Endothelial cell of umbilical vein (primary cell): ENCODE data around the gene ZBTB32. TPM values are rescaled to one million over a fixed set of nuclear protein-coding genes. Genes with fewer than 3 reads are reported as not detected.

ENCODE experiments used
- BruUV-seq: library from RNA; stranded (reverse); fragments of 400-500 nt; replicated peaks from 2 replicates; lab custom pipeline; 2021; lab: Mats Ljungman, UMichigan
- CTCF ChIA-PET: fragments of 300-600, 350-600 bp; sonication (Branson Sonifier 250); formaldehyde crosslinking; loops from one replicate; lab custom pipeline; 2021; ENCODE audit warnings: antibody characterized with exemption, inconsistent platforms; lab: Charles Lee
- POLR2A ChIA-PET: fragments of 300-600, 350-600 bp; sonication (Branson Sonifier 250); formaldehyde crosslinking; loops from one replicate; lab custom pipeline; 2021; ENCODE audit warnings: antibody characterized with exemption, inconsistent platforms; lab: Charles Lee
- DNase-seq: peaks from one replicate; pipeline ENCODE4 v3.0.0-alpha.2; 2011; ENCODE audit warnings: low read depth, low spot score
- FAIRE-seq: peaks from 2 replicates; lab custom pipeline; 2011; peaks lifted over from hg19 to GRCh38; lab: Jason Lieb, UNC
- H2AFZ ChIP-seq: 2 replicates; pipeline ENCODE4 v1.6.0; 2012; ENCODE audit warnings: low read depth, low read length, control low read depth, inconsistent platforms
- H3K27ac ChIP-seq: 2 replicates; pipeline ENCODE4 v1.5.1; 2011; ENCODE audit warnings: low read depth, mild to moderate bottlenecking, control low read depth, low read length, moderate library complexity; ENCODE audit not compliant: insufficient read depth
- H3K27me3 ChIP-seq, 2 experiments: 2 replicates each; pipeline versions ENCODE4 v1.6.0 to v1.6.1; 2011; ENCODE audit warnings: low read length in 2 of 2, mixed read lengths in 1 of 2; ENCODE audit not compliant: control insufficient read depth in 2 of 2, insufficient read depth in 2 of 2
- H3K36me3 ChIP-seq, 2 experiments: 2 replicates in 1 of 2; 3 replicates in 1 of 2; pipeline ENCODE4 v1.5.1; 2011; ENCODE audit warnings: low read length in 2 of 2, mild to moderate bottlenecking in 1 of 2, moderate library complexity in 1 of 2; ENCODE audit not compliant: control insufficient read depth in 2 of 2, insufficient read depth in 2 of 2; ENCODE audit errors: extremely low read depth in 1 of 2
- H3K4me1 ChIP-seq: 3 replicates; pipeline ENCODE4 v1.5.1; 2011; ENCODE audit warnings: mild to moderate bottlenecking, low read length; ENCODE audit not compliant: control insufficient read depth, insufficient read depth; ENCODE audit errors: extremely low read depth
- H3K4me2 ChIP-seq: 2 replicates; pipeline ENCODE4 v1.6.1; 2011; ENCODE audit warnings: low read length, control low read depth, mixed read lengths; ENCODE audit not compliant: insufficient read depth
- H3K4me3 ChIP-seq, 3 experiments: fragments of 200-600 bp in 1 of 3; sonication (generic), shearing (Covaris generic) in 1 of 3; replicated peaks in 1 of 3; 2 replicates each; pipeline ENCODE4 v1.5.1; 2011 to 2016; ENCODE audit warnings: control low read depth in 3 of 3, low read length in 3 of 3, mild to moderate bottlenecking in 2 of 3, inconsistent platforms in 1 of 3, low read depth in 1 of 3, moderate library complexity in 1 of 3; ENCODE audit not compliant: insufficient read depth in 1 of 3
- H3K79me2 ChIP-seq: 2 replicates; pipeline ENCODE4 v1.6.0; 2012; ENCODE audit warnings: low read length, inconsistent platforms; ENCODE audit not compliant: control insufficient read depth, insufficient read depth
- H3K9ac ChIP-seq: replicated peaks from 2 replicates; pipeline ENCODE3; 2011; ENCODE audit warnings: low read length, control low read depth; ENCODE audit not compliant: insufficient read depth; ENCODE audit errors: extremely low read depth
- H3K9me1 ChIP-seq: replicated peaks from 3 replicates; pipeline ENCODE4 v1.6.0; 2011; ENCODE audit warnings: mild to moderate bottlenecking, low read length; ENCODE audit not compliant: control insufficient read depth, insufficient read depth; ENCODE audit errors: extremely low read depth
- H3K9me3 ChIP-seq: replicated peaks from 2 replicates; pipeline ENCODE4 v1.5.1; 2012; ENCODE audit warnings: low read length, inconsistent platforms; ENCODE audit not compliant: control insufficient read depth, insufficient read depth
- H4K20me1 ChIP-seq: replicated peaks from 2 replicates; pipeline ENCODE3; 2011; ENCODE audit warnings: mild to moderate bottlenecking, low read length; ENCODE audit not compliant: control insufficient read depth, insufficient read depth; ENCODE audit errors: extremely low read depth
- CTCF ChIP-seq, 2 donors: IDR thresholded peaks; 1 replicate in 1 of 2; 2 replicates in 1 of 2; pipeline ENCODE4 v1.5.1; 2011; ENCODE audit warnings: low read length in 2 of 2, mild to moderate bottlenecking in 2 of 2, moderate library complexity in 2 of 2, control low read depth in 1 of 2, inconsistent platforms in 1 of 2, low read depth in 1 of 2; ENCODE audit not compliant: insufficient read depth in 1 of 2; ENCODE audit errors: extremely low read depth in 1 of 2
- EZH2 ChIP-seq: IDR thresholded peaks from 2 replicates; pipeline ENCODE4 v1.6.1; 2012; ENCODE audit warnings: borderline replicate concordance, low read depth, mild to moderate bottlenecking, moderate library complexity, low read length, inconsistent platforms; ENCODE audit not compliant: severe bottlenecking
- FOS ChIP-seq: IDR thresholded peaks from 2 replicates; pipeline ENCODE4 v1.6.1; 2011; ENCODE audit warnings: mild to moderate bottlenecking, low read length, moderate library complexity, borderline replicate concordance; ENCODE audit not compliant: insufficient read depth
- GATA2 ChIP-seq: IDR thresholded peaks from 2 replicates; pipeline ENCODE4 v1.7.0; 2011; ENCODE audit warnings: low read depth, mild to moderate bottlenecking, moderate library complexity, mixed read lengths, low read length; ENCODE audit not compliant: insufficient read length, insufficient read depth
- JUN ChIP-seq: IDR thresholded peaks from 2 replicates; pipeline ENCODE4 v1.6.1; 2011; ENCODE audit warnings: borderline replicate concordance, low read depth; ENCODE audit not compliant: insufficient read length, insufficient read depth
- MYC ChIP-seq: IDR thresholded peaks from one replicate; pipeline ENCODE4 v1.6.1; 2011; ENCODE audit warnings: mild to moderate bottlenecking, low read depth, low read length
- POLR2AphosphoS5 ChIP-seq: IDR thresholded peaks from 2 replicates; pipeline ENCODE4 v1.6.1; 2012; ENCODE audit warnings: low read depth, mild to moderate bottlenecking, control low read depth, low read length, moderate library complexity; ENCODE audit not compliant: insufficient read depth
- dilution Hi-C: fragments of 300-500 bp; cut with MboI; formaldehyde crosslinking; loops from one replicate; pipeline ENCODE4 v1.15.0; 2019; ENCODE audit warnings: low sequenced_read_pairs; ENCODE audit not compliant: extremely low pct_ligation_motif_present
- intact Hi-C: fragments of 100-400 bp; cut with micrococcal nuclease; formaldehyde crosslinking; loops from one replicate; pipeline ENCODE4 v1.10.0; 2022
- polyA plus RNA-seq, 4 experiments: library from polyadenylated mRNA; depleted of rRNA in 3 of 4; stranded (reverse) in 3 of 4; unstranded in 1 of 4; fragments of >200 nt; gene quantifications; 2 replicates each; pipeline versions ENCODE4 v1.2.1 to v1.2.3, GENCODE V29; 2011 to 2012; ENCODE audit warnings: missing spikeins in 1 of 4
- total RNA-seq: library from RNA; stranded (reverse); gene quantifications from 2 replicates; pipeline ENCODE4 v1.2.3, GENCODE V29; 2021

The ZBTB32 gene
- total and polyA plus RNA-seq, 2 donors (not counting 3 experiments of a cell fraction or from before 2014, with no cell fraction given), result not detected

GRCh38 chr19:35716801-35717664, 12.7 kb downstream of the ZBTB32 start:
- H3K27ac ChIP-seq, result peak overlapping the region; percentile 36
- peak overlapping the region; percentile 39 for H3K9ac ChIP-seq
- TF ChIP-seq POLR2AphosphoS5, result peak; percentile 21
- TF ChIP-seq FOS, result no peak
- TF ChIP-seq JUN, result no peak
- TF ChIP-seq EZH2, result no peak
- no peak for TF ChIP-seq GATA2
- TF ChIP-seq MYC, result no peak
- TF ChIP-seq CTCF (IDR thresholded peaks at IDR 0.05; ENCODE audit: extremely low read depth in 1 of 2, insufficient read depth in 1 of 2, low read depth in 1 of 2, low read length in 2 of 2), result peak; percentile 87 to 91
- peaks cover 2 to 11% of the 10 kb centered on the region in 2 experiments for H3K36me3 ChIP-seq
- peak; percentile 95 for DNase-seq
- POLR2A ChIA-PET, result no interaction called here
- H3K9me3 ChIP-seq, result no peaks in the 10 kb centered on the region
- intact Hi-C loops (loop anchor here (1.0 kb wide), 11 partner anchors 15 to 365 kb away; partner anchors contain the start of genes PROSER3, PSENEN and U2AF1L4), dilution Hi-C loops (no loop called here)
- H3K9me1 ChIP-seq, result no peaks in the 10 kb centered on the region
- peak overlapping the region; percentile 61 for H3K4me2 ChIP-seq
- H3K4me1 ChIP-seq, result peaks cover 17% of the 10 kb centered on the region
- H2AFZ ChIP-seq, result peak overlapping the region; percentile 97
- H3K79me2 ChIP-seq, result peaks cover 30% of the 10 kb centered on the region
- H4K20me1 ChIP-seq, result no peaks in the 10 kb centered on the region
- peak; percentile 90 for FAIRE-seq
- peak overlapping the region; percentile 30 to 57 (median 46) for H3K4me3 ChIP-seq
- no peaks in the 10 kb centered on the region for H3K27me3 ChIP-seq
- BruUV-seq, result no TSS peak
- CTCF ChIA-PET, result interaction anchor here (1.0 to 1.8 kb wide), 3 partner anchors 15 to 31 kb away, joined by 3 to 7 read pairs (median 4); partner anchors contain the start of genes LIN37, PSENEN and U2AF1L4
